Keratinocyte (primary cell): Measurements from ENCODE around the gene FREM3. TPM values are rescaled to one million over a fixed set of nuclear protein-coding genes. Genes with fewer than 3 reads are reported as not detected.
"Not testable (repeated sequence)": the region's sequence is repeated elsewhere in the genome, so short reads cannot be mapped to it uniquely, and the experiment has no call there.

ENCODE experiments used
- DNase-seq: peaks from one replicate; pipeline ENCODE4 v3.0.0-alpha.2; 2011; ENCODE audit warnings: low read depth, missing footprints, low spot score
- FAIRE-seq: peaks from 2 replicates; lab custom pipeline; 2011; peaks lifted over from hg19 to GRCh38; lab: Jason Lieb, UNC
- H2AFZ ChIP-seq: 2 replicates; pipeline ENCODE4 v1.6.0; 2012; ENCODE audit warnings: low read length, control low read depth, inconsistent platforms; ENCODE audit not compliant: control insufficient read depth
- H3K27ac ChIP-seq: 2 replicates; pipeline ENCODE4 v1.5.1; 2011; ENCODE audit warnings: low read length; ENCODE audit not compliant: control insufficient read depth, insufficient read depth
- H3K27me3 ChIP-seq: 3 replicates; pipeline ENCODE4 v1.6.0; 2011; ENCODE audit warnings: low read length; ENCODE audit not compliant: control insufficient read depth, insufficient read depth; ENCODE audit errors: extremely low read depth
- H3K36me3 ChIP-seq, 2 experiments: 2 replicates in 1 of 2; 3 replicates in 1 of 2; pipeline ENCODE4 v1.5.1; 2011; ENCODE audit warnings: low read length in 2 of 2, mild to moderate bottlenecking in 1 of 2; ENCODE audit not compliant: control insufficient read depth in 2 of 2, insufficient read depth in 2 of 2; ENCODE audit errors: extremely low read depth in 1 of 2
- H3K4me1 ChIP-seq: 3 replicates; pipeline ENCODE4 v1.5.1; 2011; ENCODE audit warnings: low read length; ENCODE audit not compliant: control insufficient read depth, insufficient read depth; ENCODE audit errors: extremely low read depth
- H3K4me2 ChIP-seq: 3 replicates; pipeline ENCODE4 v1.6.0; 2011; ENCODE audit warnings: low read depth, low read length; ENCODE audit not compliant: control insufficient read depth, insufficient read depth; ENCODE audit errors: extremely low read depth
- H3K4me3 ChIP-seq, 3 experiments: fragments of 200-600 bp in 1 of 3; sonication (generic) in 1 of 3; 2 replicates in 2 of 3; 3 replicates in 1 of 3; pipeline ENCODE4 v1.5.1; 2011 to 2016; ENCODE audit warnings: low read length in 3 of 3, mild to moderate bottlenecking in 3 of 3, control low read depth in 2 of 3, inconsistent platforms in 1 of 3, low read depth in 1 of 3, mixed read lengths in 1 of 3, mixed run types in 1 of 3, moderate library complexity in 1 of 3; ENCODE audit not compliant: control insufficient read depth in 2 of 3, insufficient read depth in 2 of 3; ENCODE audit errors: extremely low read depth in 1 of 3
- H3K79me2 ChIP-seq: 2 replicates; pipeline ENCODE4 v1.6.0; 2012; ENCODE audit warnings: low read length; ENCODE audit not compliant: control insufficient read depth, insufficient read depth
- H3K9ac ChIP-seq: 3 replicates; pipeline ENCODE4 v1.6.0; 2011; ENCODE audit warnings: low read length; ENCODE audit not compliant: control insufficient read depth, insufficient read depth; ENCODE audit errors: extremely low read depth
- H3K9me1 ChIP-seq: 3 replicates; pipeline ENCODE4 v1.6.0; 2011; ENCODE audit warnings: low read length; ENCODE audit not compliant: control insufficient read depth, insufficient read depth; ENCODE audit errors: extremely low read depth
- H3K9me3 ChIP-seq: 2 replicates; pipeline ENCODE4 v1.5.1; 2012; ENCODE audit warnings: low read depth, low read length; ENCODE audit not compliant: control insufficient read depth
- H4K20me1 ChIP-seq: 3 replicates; pipeline ENCODE4 v1.6.0; 2011; ENCODE audit warnings: low read length; ENCODE audit not compliant: control insufficient read depth, insufficient read depth; ENCODE audit errors: extremely low read depth
- CTCF ChIP-seq, 3 experiments: IDR thresholded peaks in 1 of 3; conservative IDR thresholded peaks in 1 of 3; optimal IDR thresholded peaks in 1 of 3; 2 replicates in 2 of 3; 3 replicates in 1 of 3; pipeline versions ENCODE3 to v1.5.1; 2011; ENCODE audit warnings: low read length in 3 of 3, mild to moderate bottlenecking in 3 of 3, moderate library complexity in 2 of 3, control low read depth in 1 of 3, inconsistent platforms in 1 of 3; ENCODE audit not compliant: insufficient read depth in 2 of 3; ENCODE audit errors: extremely low read depth in 1 of 3
- EZH2 ChIP-seq: IDR thresholded peaks from one replicate; pipeline ENCODE4 v1.6.1; 2012; ENCODE audit warnings: inconsistent platforms, mild to moderate bottlenecking, low read length, moderate library complexity
- dilution Hi-C: fragments of 300-500 bp; cut with MboI; formaldehyde crosslinking; loops from one replicate; pipeline ENCODE4 v1.7.0; 2020; ENCODE audit warnings: low sequenced_read_pairs; ENCODE audit not compliant: extremely low pct_ligation_motif_present
- polyA plus RNA-seq, 5 experiments: library from polyadenylated mRNA; depleted of rRNA in 3 of 5; stranded (reverse) in 3 of 5; stranded (forward) in 1 of 5; unstranded in 1 of 5; fragments of >200 nt; gene quantifications; 1 replicate in 1 of 5; 2 replicates in 3 of 5; 3 replicates in 1 of 5; pipeline versions ENCODE4 v1.2.1 to v1.2.3, GENCODE V29; 2011 to 2012; ENCODE audit warnings: missing spikeins in 2 of 5, low read depth in 1 of 5, low replicate concordance in 1 of 5

Gene FREM3
- polyA plus RNA-seq, 1 donor (not counting 4 experiments of a cell fraction or from before 2014, with no cell fraction given): not detected

GRCh38 chr4:143736861-143737260 lies 36.4 kb upstream of the FREM3 start:
- H3K4me2 ChIP-seq: no peak overlapping the region
- H3K36me3 ChIP-seq: no peaks in the 10 kb centered on the region
- no peaks in the 10 kb centered on the region for H3K4me1 ChIP-seq
- no peaks in the 10 kb centered on the region for H3K9me1 ChIP-seq
- no peak overlapping the region for H3K27ac ChIP-seq
- dilution Hi-C loops: no loop called here
- no peak for FAIRE-seq
- H3K27me3 ChIP-seq: no peaks in the 10 kb centered on the region
- no peaks in the 10 kb centered on the region for H3K79me2 ChIP-seq
- no peaks in the 10 kb centered on the region for H4K20me1 ChIP-seq
- no peak overlapping the region for H3K9ac ChIP-seq
- no peaks in the 10 kb centered on the region for H3K9me3 ChIP-seq
- H2AFZ ChIP-seq: no peak overlapping the region
- TF ChIP-seq EZH2 (no peak), CTCF (optimal IDR thresholded peaks at IDR 0.05 in 1 of 3, IDR thresholded peaks at IDR 0.05 in 1 of 3, conservative IDR thresholded peaks at IDR 0.05 in 1 of 3; ENCODE audit: extremely low read depth in 1 of 3, insufficient read depth in 2 of 3, low read length in 3 of 3) (no peak)
- DNase-seq: no peak
- H3K4me3 ChIP-seq: no peak overlapping the region

GRCh38 chr4:143736061-143736460 lies 35.6 kb upstream of the FREM3 start:
- H3K79me2 ChIP-seq, H3K9me1 ChIP-seq, H3K36me3 ChIP-seq, H3K9ac ChIP-seq, H2AFZ ChIP-seq, DNase-seq, FAIRE-seq, H3K27ac ChIP-seq, H3K4me2 ChIP-seq, H3K4me3 ChIP-seq, H4K20me1 ChIP-seq, dilution Hi-C loops, H3K27me3 ChIP-seq, H3K9me3 ChIP-seq, H3K4me1 ChIP-seq: not testable (repeated sequence)

- DNase-seq (no peak), FAIRE-seq (no peak)
- no peak for TF ChIP-seq CTCF (optimal IDR thresholded peaks at IDR 0.05 in 1 of 3, IDR thresholded peaks at IDR 0.05 in 1 of 3, conservative IDR thresholded peaks at IDR 0.05 in 1 of 3; ENCODE audit: extremely low read depth in 1 of 3, insufficient read depth in 2 of 3, low read length in 3 of 3)
- TF ChIP-seq EZH2: no peak
- H3K9me3 ChIP-seq: no peaks in the 10 kb centered on the region
- no peaks in the 10 kb centered on the region for H4K20me1 ChIP-seq
- no peaks in the 10 kb centered on the region for H3K4me1 ChIP-seq
- dilution Hi-C loops: no loop called here
- H3K27me3 ChIP-seq: no peaks in the 10 kb centered on the region
- H3K36me3 ChIP-seq: no peaks in the 10 kb centered on the region
- no peaks in the 10 kb centered on the region for H3K9me1 ChIP-seq
- no peak overlapping the region for H3K4me3 ChIP-seq
- H2AFZ ChIP-seq: no peak overlapping the region
- no peak overlapping the region for H3K9ac ChIP-seq
- H3K27ac ChIP-seq: no peak overlapping the region
- H3K4me2 ChIP-seq: no peak overlapping the region
- H3K79me2 ChIP-seq: no peaks in the 10 kb centered on the region
Observed at GRCh38 chr4:143728166-143728565, 27.7 kb upstream of the FREM3 start.
